Measurements from ENCODE around the gene FOXJ2. TPM values are rescaled to one million over a fixed set of nuclear protein-coding genes. Genes with fewer than 3 reads are reported as not detected.

The FOXJ2 gene
- total and polyA plus RNA-seq, 10 of the 15 experiments (the other 5 are each of a cell fraction or from before 2014, with no cell fraction given): 1.4 to 9.3 (median 4.8) TPM

- no peak for TF ChIP-seq SMC3 (IDR thresholded peaks at IDR 0.05; ENCODE audit: borderline replicate concordance, low read length)
- TF ChIP-seq ELK1 (IDR thresholded peaks at IDR 0.05; ENCODE audit: low read depth, low read length): no peak
- no peak for TF ChIP-seq TBL1XR1 (IDR thresholded peaks at IDR 0.05; ENCODE audit: low read depth, low read length)
- no peak for TF ChIP-seq BACH1 (IDR thresholded peaks at IDR 0.05; ENCODE audit: borderline replicate concordance)
- no peak for TF ChIP-seq SIX5 (IDR thresholded peaks at IDR 0.05; ENCODE audit: low read depth, low read length, severe bottlenecking)
- TF ChIP-seq TCF3 (IDR thresholded peaks at IDR 0.05; ENCODE audit: borderline replicate concordance, insufficient read depth, low read depth, low read length): no peak
- TF ChIP-seq ZBTB4 (CRISPR knock-in tag; IDR thresholded peaks at IDR 0.05): no peak
- TF ChIP-seq NFYA (IDR thresholded peaks at IDR 0.05; ENCODE audit: borderline replicate concordance, low read depth, low read length): no peak
- no peak for TF ChIP-seq MAX (IDR thresholded peaks at IDR 0.05; ENCODE audit: low read depth, low read length)
- TF ChIP-seq E2F8 (IDR thresholded peaks at IDR 0.05; ENCODE audit: low read depth, partially characterized antibody): no peak
- 0 out of 2 replicates have a peak, but pooled peaks have one; percentile 15 for TF ChIP-seq ATF7 (IDR thresholded peaks at IDR 0.05; ENCODE audit: low read depth)
- TF ChIP-seq RUNX3 (IDR thresholded peaks at IDR 0.05; ENCODE audit: low read length): peak; percentile 16; the same call in 1 of the 2 replicates
- TF ChIP-seq POLR2AphosphoS5 (IDR thresholded peaks at IDR 0.05; ENCODE audit: low read length): no peak
Measured at GRCh38 chr12:8037046-8037663, 4.6 kb downstream of the FOXJ2 start (continued).
